ENCODE measurements around the gene KTN1. TPM values are rescaled to one million over a fixed set of nuclear protein-coding genes. Genes with fewer than 3 reads are reported as not detected.

The KTN1 gene
- total RNA-seq, 4 donors from 2014 or later = 138 to 186 (median 176) TPM

GRCh38 chr14:55705651-55706364, 125.8 kb downstream of the KTN1 start:
- no peak for TF ChIP-seq CTCF (IDR thresholded peaks at IDR 0.05; ENCODE audit: low read depth)

GRCh38 chr14:55706365-55706684, 126.3 kb downstream of the KTN1 start:
- no peak for TF ChIP-seq CTCF (IDR thresholded peaks at IDR 0.05; ENCODE audit: low read depth)

GRCh38 chr14:55706893-55707292, 126.9 kb downstream of the KTN1 start:
- no peak for TF ChIP-seq CTCF (IDR thresholded peaks at IDR 0.05; ENCODE audit: low read depth)

- no peak for TF ChIP-seq CTCF (IDR thresholded peaks at IDR 0.05; ENCODE audit: low read depth)
Observed at GRCh38 chr14:55707365-55707804, 127.4 kb downstream of the KTN1 start.

GRCh38 chr14:55710506-55711041, 130.6 kb downstream of the KTN1 start:
- no peak for TF ChIP-seq CTCF (IDR thresholded peaks at IDR 0.05; ENCODE audit: low read depth)

- TF ChIP-seq CTCF (IDR thresholded peaks at IDR 0.05; ENCODE audit: low read depth) = no peak
Observed at GRCh38 chr14:55711175-55711811, 131.3 kb downstream of the KTN1 start.

GRCh38 chr14:55712491-55712890, 132.5 kb downstream of the KTN1 start:
- no peak for TF ChIP-seq CTCF (IDR thresholded peaks at IDR 0.05; ENCODE audit: low read depth)
